ENCODE data around the gene TAMALIN. TPM values are rescaled to one million over a fixed set of nuclear protein-coding genes. Genes with fewer than 3 reads are reported as not detected.

TAMALIN gene
- total and polyA plus RNA-seq, 8 donors: 30.6 to 63.7 (median 43.5) TPM

GRCh38 chr12:52010692-52011601 lies 4.2 kb downstream of the TAMALIN start:
- H3K4me3 ChIP-seq: peak overlapping the region in 1 of 2 donors; percentile 57

GRCh38 chr12:52011602-52012214 lies 5.0 kb downstream of the TAMALIN start:
- peaks cover 13 to 40% of the 10 kb centered on the region in 2 donors for H3K4me1 ChIP-seq
- TF ChIP-seq CTCF (IDR thresholded peaks at IDR 0.05): no peak
- H3K36me3 ChIP-seq: peaks cover 0 to 46% of the 10 kb centered on the region in 2 donors
- no peak overlapping the region for H3K4me3 ChIP-seq
- no peak overlapping the region for H3K27ac ChIP-seq
- DNase-seq: no peak
- intact Hi-C loops (cut with DNase I): no loop called here
- no peaks in the 10 kb centered on the region for H3K9me3 ChIP-seq
- ATAC-seq: no peak
- H3K27me3 ChIP-seq: peaks cover 6 to 33% of the 10 kb centered on the region in 2 donors

More at GRCh38 chr12:52010692-52011601, 4.2 kb downstream of the TAMALIN start:
- H3K27ac ChIP-seq: peak overlapping the region; percentile 82 to 85
- DNase-seq (no peak), ATAC-seq (no peak)
- peaks cover 6 to 40% of the 10 kb centered on the region in 2 donors for H3K27me3 ChIP-seq
- H3K4me1 ChIP-seq: peaks cover 17 to 48% of the 10 kb centered on the region in 2 donors
- H3K36me3 ChIP-seq: peaks cover 0 to 45% of the 10 kb centered on the region in 2 donors
- TF ChIP-seq CTCF (IDR thresholded peaks at IDR 0.05): no peak
- no peaks in the 10 kb centered on the region for H3K9me3 ChIP-seq
- intact Hi-C loops (cut with DNase I): no loop called here

DNA sequence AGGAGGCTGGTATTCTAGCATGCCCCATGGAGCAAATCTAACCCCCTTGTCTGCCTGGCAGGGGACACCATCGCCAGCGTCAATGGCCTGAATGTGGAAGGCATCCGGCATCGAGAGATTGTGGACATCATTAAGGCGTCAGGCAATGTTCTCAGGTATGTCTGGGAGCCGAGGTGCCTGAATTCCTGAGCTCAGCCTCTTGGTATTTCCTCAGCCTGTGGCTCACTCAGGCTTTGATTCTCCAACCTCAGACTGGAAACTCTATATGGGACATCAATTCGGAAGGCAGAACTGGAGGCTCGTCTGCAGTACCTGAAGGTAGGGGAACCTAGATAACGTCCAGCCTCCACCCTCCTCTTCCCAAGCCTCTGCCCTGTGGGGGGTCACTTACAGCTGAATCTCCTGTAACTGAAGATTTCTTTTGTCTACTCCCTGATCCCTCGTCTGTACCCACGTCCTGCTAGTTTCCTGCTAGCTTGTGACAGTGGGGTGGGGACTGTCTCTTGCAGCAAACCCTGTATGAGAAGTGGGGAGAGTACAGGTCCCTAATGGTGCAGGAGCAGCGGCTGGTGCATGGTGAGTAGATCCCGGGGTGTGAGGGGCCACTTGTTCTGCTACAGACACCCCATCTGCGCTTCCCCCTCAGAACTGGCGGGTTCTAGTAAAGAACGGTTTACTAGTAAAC lies 7.0 kb downstream of the TAMALIN start:
- no peaks in the 10 kb centered on the region for H3K9me3 ChIP-seq
- H3K4me3 ChIP-seq: no peak overlapping the region
- intact Hi-C loops (cut with DNase I): no loop called here
- no peak for TF ChIP-seq CTCF (IDR thresholded peaks at IDR 0.05)
- ATAC-seq: no peak
- H3K27me3 ChIP-seq: peaks cover 0 to 13% of the 10 kb centered on the region in 2 donors
- DNase-seq: no peak
- H3K36me3 ChIP-seq: peaks cover 0 to 46% of the 10 kb centered on the region in 2 donors
- peaks cover 9 to 23% of the 10 kb centered on the region in 2 donors for H3K4me1 ChIP-seq
- no peak overlapping the region for H3K27ac ChIP-seq

DNA sequence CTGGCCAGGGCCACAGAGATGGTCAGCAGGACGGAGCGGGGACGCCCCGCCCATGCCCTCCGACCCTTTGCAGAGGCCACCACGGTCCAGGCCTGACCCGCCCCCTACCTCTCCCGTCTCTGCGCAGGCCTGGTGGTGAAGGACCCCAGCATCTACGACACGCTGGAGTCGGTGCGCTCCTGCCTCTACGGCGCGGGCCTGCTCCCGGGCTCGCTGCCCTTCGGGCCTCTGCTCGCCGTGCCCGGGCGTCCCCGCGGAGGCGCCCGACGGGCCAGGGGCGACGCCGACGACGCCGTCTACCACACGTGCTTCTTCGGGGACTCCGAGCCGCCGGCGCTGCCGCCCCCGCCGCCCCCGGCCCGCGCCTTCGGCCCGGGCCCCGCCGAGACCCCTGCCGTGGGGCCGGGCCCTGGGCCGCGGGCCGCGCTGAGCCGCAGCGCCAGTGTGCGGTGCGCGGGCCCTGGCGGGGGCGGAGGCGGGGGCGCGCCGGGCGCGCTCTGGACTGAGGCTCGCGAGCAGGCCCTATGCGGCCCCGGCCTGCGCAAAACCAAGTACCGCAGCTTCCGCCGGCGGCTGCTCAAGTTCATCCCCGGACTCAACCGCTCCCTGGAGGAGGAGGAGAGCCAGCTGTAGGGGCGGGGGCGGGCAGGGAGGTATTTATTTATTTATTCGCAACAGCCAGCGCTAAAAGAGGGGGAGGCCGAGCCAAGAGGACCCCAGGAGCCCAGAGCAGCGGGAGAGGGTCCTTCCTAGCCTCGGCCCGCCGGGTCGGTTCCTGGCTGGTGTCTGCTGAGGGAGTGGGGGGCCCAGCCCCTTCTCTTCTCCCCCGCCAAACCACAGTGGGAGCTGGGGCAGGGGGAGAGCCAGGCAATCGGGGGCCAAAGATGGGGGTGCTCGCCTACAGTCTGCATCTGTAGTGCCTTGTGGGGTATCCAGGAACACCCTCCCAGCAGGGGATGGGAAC lies 8.1 kb downstream of the TAMALIN start:
- no peak overlapping the region for H3K4me3 ChIP-seq
- H3K36me3 ChIP-seq: peaks cover 0 to 46% of the 10 kb centered on the region in 2 donors
- no peak for TF ChIP-seq CTCF (IDR thresholded peaks at IDR 0.05)
- H3K9me3 ChIP-seq: no peaks in the 10 kb centered on the region
- DNase-seq (no peak), ATAC-seq (peak; percentile 3)
- H3K4me1 ChIP-seq: peaks cover 9 to 13% of the 10 kb centered on the region in 2 donors
- intact Hi-C loops (cut with DNase I): no loop called here
- no peak overlapping the region for H3K27ac ChIP-seq
- H3K27me3 ChIP-seq: peaks cover 0 to 11% of the 10 kb centered on the region in 2 donors

Data from left lung (tissue), 10 donors.